GM12878 (cell line): ENCODE measurements around the gene APOBEC2. TPM values are rescaled to one million over a fixed set of nuclear protein-coding genes. Genes with fewer than 3 reads are reported as not detected.

Experiments
- ATAC-seq: fragments of 200-7000 bp; cut with Tn5 transposase; 3 replicates; pipeline ENCODE4 v1.9.1; 2020; ENCODE audit warnings: mild to moderate bottlenecking, moderate library complexity
- BruUV-seq: library from RNA; stranded (reverse); fragments of 400-500 nt; replicated peaks from 2 replicates; lab custom pipeline; 2021; lab: Mats Ljungman, UMichigan
- CTCF ChIA-PET: fragments of 300-600 bp; sonication (Branson Sonifier 250); formaldehyde crosslinking; extraction: SDS; loops from one replicate; lab custom pipeline; 2021; ENCODE audit warnings: inconsistent platforms; lab: Yijun Ruan, JAX
- POLR2A ChIA-PET: fragments of 350-600 bp; formaldehyde crosslinking; extraction: SDS; loops from one replicate; lab custom pipeline; 2021; ENCODE audit warnings: inconsistent platforms; lab: Charles Lee
- RAD21 ChIA-PET: fragments of 300-600 bp; sonication (Branson Sonifier 250); formaldehyde crosslinking; loops from one replicate; lab custom pipeline; 2023; ENCODE audit warnings: antibody characterized with exemption; ENCODE audit not compliant: unreplicated experiment; lab: Charles Lee
- SMC1A ChIA-PET: fragments of 300-600 bp; sonication (Branson Sonifier 250); formaldehyde crosslinking; loops from one replicate; lab custom pipeline; 2023; ENCODE audit not compliant: unreplicated experiment, uncharacterized antibody; lab: Charles Lee
- DNase-seq: peaks from one replicate; pipeline ENCODE4 v3.0.0-alpha.2; 2011; ENCODE audit warnings: low read depth, low spot score
- FAIRE-seq: peaks from 3 replicates; lab custom pipeline; 2011; peaks lifted over from hg19 to GRCh38; lab: Jason Lieb, UNC
- H2AFZ ChIP-seq: 2 replicates; pipeline ENCODE4 v1.6.0; 2011; ENCODE audit warnings: low read depth, low read length, control low read depth; ENCODE audit not compliant: control insufficient read depth
- H3K27ac ChIP-seq: 2 replicates; pipeline ENCODE4 v1.5.1; 2011; ENCODE audit warnings: control low read depth; ENCODE audit not compliant: control insufficient read depth, insufficient read depth
- H3K27me3 ChIP-seq, 2 experiments: replicated peaks in 1 of 2; 2 replicates each; pipeline versions ENCODE4 v1.6.0 to v1.6.1; 2011; ENCODE audit warnings: low read length in 1 of 2; ENCODE audit not compliant: control insufficient read depth in 2 of 2, insufficient read depth in 2 of 2
- H3K36me3 ChIP-seq, 2 experiments: 2 replicates each; pipeline ENCODE4 v1.5.1; 2011; ENCODE audit warnings: low read length in 1 of 2; ENCODE audit not compliant: control insufficient read depth in 2 of 2, insufficient read depth in 2 of 2
- H3K4me1 ChIP-seq: 2 replicates; pipeline ENCODE4 v1.6.1; 2011; ENCODE audit warnings: mild to moderate bottlenecking, low read length, moderate library complexity, mixed read lengths; ENCODE audit not compliant: control insufficient read depth, insufficient read depth
- H3K4me2 ChIP-seq: 2 replicates; pipeline ENCODE4 v1.6.0; 2011; ENCODE audit warnings: control low read depth; ENCODE audit not compliant: control insufficient read depth, insufficient read depth
- H3K4me3 ChIP-seq: fragments of 200-600 bp; sonication (generic); 2 replicates; pipeline ENCODE4 v1.5.1; 2016
- H3K79me2 ChIP-seq: 2 replicates; pipeline ENCODE4 v1.6.0; 2011; ENCODE audit warnings: low read length; ENCODE audit not compliant: control insufficient read depth, insufficient read depth
- H3K9ac ChIP-seq: 2 replicates; pipeline ENCODE4 v1.8.0; 2011; ENCODE audit warnings: low read length, control low read depth, mixed read lengths; ENCODE audit not compliant: control insufficient read depth, insufficient read depth
- H3K9me3 ChIP-seq: replicated peaks from 3 replicates; pipeline ENCODE4 v1.5.1; 2011; ENCODE audit warnings: mild to moderate bottlenecking, low read length; ENCODE audit not compliant: control insufficient read depth, insufficient read depth
- H4K20me1 ChIP-seq: 2 replicates; pipeline ENCODE4 v1.6.0; 2011; ENCODE audit not compliant: control insufficient read depth, insufficient read depth
- CHD4 ChIP-seq: fragments of 200-600 bp; sonication (generic); IDR thresholded peaks from 2 replicates; pipeline ENCODE4 v1.6.1; 2016; ENCODE audit warnings: mild to moderate bottlenecking
- CREM ChIP-seq: IDR thresholded peaks from 2 replicates; pipeline ENCODE4 v1.6.1; 2014; ENCODE audit warnings: antibody characterized with exemption, low read depth
- HDAC2 ChIP-seq: fragments of 200-600 bp; sonication (generic); IDR thresholded peaks from 2 replicates; pipeline ENCODE4 v1.6.1; 2017
- KAT2A ChIP-seq: conservative IDR thresholded peaks from 2 replicates; pipeline ENCODE4 v1.6.1; 2011; ENCODE audit warnings: low read depth, low read length; ENCODE audit not compliant: control insufficient read depth
- NBN ChIP-seq: fragments of 450-650 bp; IDR thresholded peaks from 2 replicates; pipeline ENCODE4 v1.6.1; 2016
- NFXL1 ChIP-seq: fragments of 450-650 bp; IDR thresholded peaks from 2 replicates; pipeline ENCODE4 v1.6.1; 2017; ENCODE audit warnings: antibody characterized with exemption, mild to moderate bottlenecking, borderline replicate concordance
- NRF1 ChIP-seq: conservative IDR thresholded peaks from 2 replicates; pipeline ENCODE4 v1.6.1; 2011; ENCODE audit warnings: mild to moderate bottlenecking, low read depth, low read length, improper control_type of control experiment
- PAX8 ChIP-seq: fragments of 450-650 bp; IDR thresholded peaks from 2 replicates; pipeline ENCODE4 v1.6.1; 2017; ENCODE audit warnings: mild to moderate bottlenecking, moderate library complexity
- RAD51 ChIP-seq: fragments of 450-650 bp; IDR thresholded peaks from 2 replicates; pipeline ENCODE4 v1.6.1; 2016; ENCODE audit warnings: moderate library complexity, mild to moderate bottlenecking, inconsistent platforms
- RFX5 ChIP-seq: IDR thresholded peaks from 2 replicates; pipeline ENCODE4 v1.6.1; 2011; ENCODE audit warnings: low read depth, low read length, improper control_type of control experiment
- SIX5 ChIP-seq: IDR thresholded peaks from 2 replicates; pipeline ENCODE4 v1.6.1; 2011; ENCODE audit warnings: mild to moderate bottlenecking, low read depth, low read length, moderate library complexity; ENCODE audit not compliant: severe bottlenecking
- SP1 ChIP-seq: IDR thresholded peaks from one replicate; pipeline ENCODE4 v1.6.1; 2011; ENCODE audit warnings: low read depth, low read length
- SPI1 ChIP-seq: IDR thresholded peaks from 2 replicates; pipeline ENCODE4 v1.6.1; 2011; ENCODE audit warnings: low read depth, mild to moderate bottlenecking, low read length, moderate library complexity, borderline replicate concordance; ENCODE audit not compliant: insufficient read depth
- ZNF384 ChIP-seq: IDR thresholded peaks from 2 replicates; pipeline ENCODE4 v1.6.1; 2012; ENCODE audit warnings: low read depth, mild to moderate bottlenecking, low read length, improper control_type of control experiment, borderline replicate concordance
- WGBS: methylation state at CpG from one replicate; pipeline ENCODE4 v1.1.6; 2016; ENCODE audit warnings: low lambda C conversion rate; ENCODE audit not compliant: insufficient replicate concordance, insufficient coverage; ENCODE audit errors: missing lambda C conversion rate; 5-methylcytosine and 5-hydroxymethylcytosine counted together
- in situ Hi-C: fragments of 300-500 bp; cut with MboI; formaldehyde crosslinking; loops from 9 replicates; pipeline ENCODE4 v1.14.3; 2018; ENCODE audit warnings: mixed read lengths
- intact Hi-C: fragments of 100-400 bp; cut with micrococcal nuclease; formaldehyde crosslinking; loops from one replicate; pipeline ENCODE4 v1.14.2; 2022; ENCODE audit not compliant: unreplicated experiment
- polyA plus RNA-seq, 11 experiments: library from polyadenylated mRNA; depleted of rRNA in 4 of 11; unstranded in 6 of 11; stranded (reverse) in 5 of 11; fragments of >200 nt; fragmentation: Nextera tagmentation in 4 of 11; fragmentation: Illumina TruSeq in 1 of 11; extraction: Ambion mirVana in 4 of 11; extraction: Trizol in 1 of 11; gene quantifications; 1 replicate in 1 of 11; 2 replicates in 10 of 11; pipeline versions ENCODE4 v1.2.1 to v1.2.3, GENCODE V29; 2011 to 2016; ENCODE audit warnings: inconsistent platforms in 2 of 11, missing spikeins in 2 of 11, low read depth in 1 of 11
- total RNA-seq, 4 experiments: library from RNA; depleted of rRNA in 3 of 4; stranded (reverse); fragments of >200 nt in 3 of 4; fragmentation: Illumina TruSeq in 1 of 4; extraction: Trizol in 1 of 4; gene quantifications; 2 replicates each; pipeline versions ENCODE4 v1.2.1 to v1.2.3, GENCODE V29; 2013 to 2021
- TF ChIP-seq, protein P1 (sequence below): fragments of 450-650 bp; formaldehyde crosslinking; IDR thresholded peaks from 2 replicates; pipeline ENCODE4 v1.4.0; 2020; ENCODE audit warnings: mild to moderate bottlenecking, moderate library complexity
- TF ChIP-seq, protein P2 (sequence below): fragments of 450-650 bp; IDR thresholded peaks from 2 replicates; pipeline ENCODE4 v1.6.1; 2017; ENCODE audit warnings: mild to moderate bottlenecking, moderate library complexity

Gene APOBEC2
- total and polyA plus RNA-seq, 10 of the 15 experiments (the other 5 are each of a cell fraction or from before 2014, with no cell fraction given) = 0.11 to 1.4 (median 0.87) TPM; not detected in 6

DNA sequence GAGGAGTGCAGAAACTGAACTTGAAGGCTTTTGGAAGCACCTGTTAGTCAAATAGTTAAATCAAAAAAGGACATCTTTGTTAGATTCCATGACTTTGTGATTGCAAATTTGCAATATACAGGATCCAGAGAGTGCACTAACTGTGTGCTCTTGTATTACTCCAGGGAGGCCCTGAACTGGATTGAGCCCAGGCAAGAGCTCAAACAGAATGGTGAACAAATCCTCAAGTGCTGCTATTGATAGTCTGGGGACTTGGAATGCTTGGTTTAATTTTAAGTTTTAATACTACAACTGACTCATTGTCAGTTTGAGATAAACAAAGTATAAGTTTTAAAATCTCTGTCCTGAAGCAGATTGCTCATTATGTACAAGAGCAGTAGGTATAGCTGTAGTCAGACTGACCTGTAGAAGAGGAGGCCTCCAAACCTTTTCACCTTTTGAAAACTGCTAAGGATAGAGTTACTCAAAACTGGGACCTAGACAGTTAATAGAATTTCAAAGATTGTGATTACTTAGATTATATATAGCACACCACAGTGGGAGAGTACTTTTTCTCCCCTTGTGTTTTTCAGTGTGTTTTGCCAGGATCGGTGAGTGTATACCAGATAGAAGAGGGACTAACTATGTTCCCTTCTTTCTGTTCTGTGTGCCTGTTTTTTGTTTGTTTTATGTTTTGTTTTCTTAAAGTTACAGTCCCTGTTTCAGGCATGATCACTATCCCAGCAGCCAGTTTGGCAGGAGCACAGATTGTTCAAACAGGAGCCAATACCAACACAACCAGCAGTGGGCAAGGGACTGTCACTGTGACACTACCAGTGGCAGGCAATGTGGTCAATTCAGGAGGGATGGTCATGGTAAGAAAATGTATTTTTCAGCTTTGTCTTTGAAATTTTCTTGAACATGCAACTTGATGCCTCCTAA is 38.1 kb downstream of the APOBEC2 start:
- no peak overlapping the region for H2AFZ ChIP-seq
- no peaks in the 10 kb centered on the region for H3K4me1 ChIP-seq
- no peaks in the 10 kb centered on the region for H3K9me3 ChIP-seq
- no peak overlapping the region for H3K27ac ChIP-seq
- DNase-seq (no peak), FAIRE-seq (no peak), ATAC-seq (no peak)
- SMC1A ChIA-PET = interaction anchor here (0.9 to 2.1 kb wide), 9 partner anchors 15 to 229 kb away, joined by 3 to 17 read pairs (median 3); partner anchors contain the start of gene TREML2
- POLR2A ChIA-PET = interaction anchor here (1.4 kb wide), 1 partner anchor 16 kb away, joined by 4 read pairs; no protein-coding TSS in a partner anchor
- no peaks in the 10 kb centered on the region for H3K27me3 ChIP-seq
- RAD21 ChIA-PET = interaction anchor here (1.3 to 2.4 kb wide), 3 partner anchors 19 to 228 kb away, joined by 4 to 11 read pairs (median 10); partner anchors contain the start of genes NFYA and OARD1
- WGBS = 100% methylated on average over 1 of the region's 1 CpG
- no TSS peak for BruUV-seq
- CTCF ChIA-PET = interaction anchor here (0.6 to 3.2 kb wide), 19 partner anchors 8 to 227 kb away, joined by 3 to 49 read pairs (median 4); partner anchors contain the start of gene UNC5CL
- intact Hi-C loops = no loop called here
- in situ Hi-C loops = no loop called here
- H4K20me1 ChIP-seq = no peaks in the 10 kb centered on the region
- no peak overlapping the region for H3K4me3 ChIP-seq
- H3K79me2 ChIP-seq = no peaks in the 10 kb centered on the region
- no peak overlapping the region for H3K9ac ChIP-seq
- H3K36me3 ChIP-seq = peaks cover 8 to 37% of the 10 kb centered on the region in 2 experiments; a peak in 3 of 4 replicates
- H3K4me2 ChIP-seq = no peak overlapping the region
- TF ChIP-seq NFXL1 (no peak), CHD4 (no peak), HDAC2 (no peak), ZNF384 (no peak), CREM (no peak), RAD51 (no peak), RFX5 (no peak), SPI1 (no peak), NBN (no peak), SIX5 (no peak), KAT2A (no peak), NRF1 (no peak), SP1 (no peak), PAX8 (no peak)
- TF ChIP-seq, protein P1, sequence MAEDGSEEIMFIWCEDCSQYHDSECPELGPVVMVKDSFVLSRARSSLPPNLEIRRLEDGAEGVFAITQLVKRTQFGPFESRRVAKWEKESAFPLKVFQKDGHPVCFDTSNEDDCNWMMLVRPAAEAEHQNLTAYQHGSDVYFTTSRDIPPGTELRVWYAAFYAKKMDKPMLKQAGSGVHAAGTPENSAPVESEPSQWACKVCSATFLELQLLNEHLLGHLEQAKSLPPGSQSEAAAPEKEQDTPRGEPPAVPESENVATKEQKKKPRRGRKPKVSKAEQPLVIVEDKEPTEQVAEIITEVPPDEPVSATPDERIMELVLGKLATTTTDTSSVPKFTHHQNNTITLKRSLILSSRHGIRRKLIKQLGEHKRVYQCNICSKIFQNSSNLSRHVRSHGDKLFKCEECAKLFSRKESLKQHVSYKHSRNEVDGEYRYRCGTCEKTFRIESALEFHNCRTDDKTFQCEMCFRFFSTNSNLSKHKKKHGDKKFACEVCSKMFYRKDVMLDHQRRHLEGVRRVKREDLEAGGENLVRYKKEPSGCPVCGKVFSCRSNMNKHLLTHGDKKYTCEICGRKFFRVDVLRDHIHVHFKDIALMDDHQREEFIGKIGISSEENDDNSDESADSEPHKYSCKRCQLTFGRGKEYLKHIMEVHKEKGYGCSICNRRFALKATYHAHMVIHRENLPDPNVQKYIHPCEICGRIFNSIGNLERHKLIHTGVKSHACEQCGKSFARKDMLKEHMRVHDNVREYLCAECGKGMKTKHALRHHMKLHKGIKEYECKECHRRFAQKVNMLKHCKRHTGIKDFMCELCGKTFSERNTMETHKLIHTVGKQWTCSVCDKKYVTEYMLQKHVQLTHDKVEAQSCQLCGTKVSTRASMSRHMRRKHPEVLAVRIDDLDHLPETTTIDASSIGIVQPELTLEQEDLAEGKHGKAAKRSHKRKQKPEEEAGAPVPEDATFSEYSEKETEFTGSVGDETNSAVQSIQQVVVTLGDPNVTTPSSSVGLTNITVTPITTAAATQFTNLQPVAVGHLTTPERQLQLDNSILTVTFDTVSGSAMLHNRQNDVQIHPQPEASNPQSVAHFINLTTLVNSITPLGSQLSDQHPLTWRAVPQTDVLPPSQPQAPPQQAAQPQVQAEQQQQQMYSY = no peak
- TF ChIP-seq, protein P2, sequence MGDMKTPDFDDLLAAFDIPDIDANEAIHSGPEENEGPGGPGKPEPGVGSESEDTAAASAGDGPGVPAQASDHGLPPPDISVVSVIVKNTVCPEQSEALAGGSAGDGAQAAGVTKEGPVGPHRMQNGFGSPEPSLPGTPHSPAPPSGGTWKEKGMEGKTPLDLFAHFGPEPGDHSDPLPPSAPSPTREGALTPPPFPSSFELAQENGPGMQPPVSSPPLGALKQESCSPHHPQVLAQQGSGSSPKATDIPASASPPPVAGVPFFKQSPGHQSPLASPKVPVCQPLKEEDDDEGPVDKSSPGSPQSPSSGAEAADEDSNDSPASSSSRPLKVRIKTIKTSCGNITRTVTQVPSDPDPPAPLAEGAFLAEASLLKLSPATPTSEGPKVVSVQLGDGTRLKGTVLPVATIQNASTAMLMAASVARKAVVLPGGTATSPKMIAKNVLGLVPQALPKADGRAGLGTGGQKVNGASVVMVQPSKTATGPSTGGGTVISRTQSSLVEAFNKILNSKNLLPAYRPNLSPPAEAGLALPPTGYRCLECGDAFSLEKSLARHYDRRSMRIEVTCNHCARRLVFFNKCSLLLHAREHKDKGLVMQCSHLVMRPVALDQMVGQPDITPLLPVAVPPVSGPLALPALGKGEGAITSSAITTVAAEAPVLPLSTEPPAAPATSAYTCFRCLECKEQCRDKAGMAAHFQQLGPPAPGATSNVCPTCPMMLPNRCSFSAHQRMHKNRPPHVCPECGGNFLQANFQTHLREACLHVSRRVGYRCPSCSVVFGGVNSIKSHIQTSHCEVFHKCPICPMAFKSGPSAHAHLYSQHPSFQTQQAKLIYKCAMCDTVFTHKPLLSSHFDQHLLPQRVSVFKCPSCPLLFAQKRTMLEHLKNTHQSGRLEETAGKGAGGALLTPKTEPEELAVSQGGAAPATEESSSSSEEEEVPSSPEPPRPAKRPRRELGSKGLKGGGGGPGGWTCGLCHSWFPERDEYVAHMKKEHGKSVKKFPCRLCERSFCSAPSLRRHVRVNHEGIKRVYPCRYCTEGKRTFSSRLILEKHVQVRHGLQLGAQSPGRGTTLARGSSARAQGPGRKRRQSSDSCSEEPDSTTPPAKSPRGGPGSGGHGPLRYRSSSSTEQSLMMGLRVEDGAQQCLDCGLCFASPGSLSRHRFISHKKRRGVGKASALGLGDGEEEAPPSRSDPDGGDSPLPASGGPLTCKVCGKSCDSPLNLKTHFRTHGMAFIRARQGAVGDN = no peak
